ENCODE results near the gene DPM2.

- TF ChIP-seq, protein P1, sequence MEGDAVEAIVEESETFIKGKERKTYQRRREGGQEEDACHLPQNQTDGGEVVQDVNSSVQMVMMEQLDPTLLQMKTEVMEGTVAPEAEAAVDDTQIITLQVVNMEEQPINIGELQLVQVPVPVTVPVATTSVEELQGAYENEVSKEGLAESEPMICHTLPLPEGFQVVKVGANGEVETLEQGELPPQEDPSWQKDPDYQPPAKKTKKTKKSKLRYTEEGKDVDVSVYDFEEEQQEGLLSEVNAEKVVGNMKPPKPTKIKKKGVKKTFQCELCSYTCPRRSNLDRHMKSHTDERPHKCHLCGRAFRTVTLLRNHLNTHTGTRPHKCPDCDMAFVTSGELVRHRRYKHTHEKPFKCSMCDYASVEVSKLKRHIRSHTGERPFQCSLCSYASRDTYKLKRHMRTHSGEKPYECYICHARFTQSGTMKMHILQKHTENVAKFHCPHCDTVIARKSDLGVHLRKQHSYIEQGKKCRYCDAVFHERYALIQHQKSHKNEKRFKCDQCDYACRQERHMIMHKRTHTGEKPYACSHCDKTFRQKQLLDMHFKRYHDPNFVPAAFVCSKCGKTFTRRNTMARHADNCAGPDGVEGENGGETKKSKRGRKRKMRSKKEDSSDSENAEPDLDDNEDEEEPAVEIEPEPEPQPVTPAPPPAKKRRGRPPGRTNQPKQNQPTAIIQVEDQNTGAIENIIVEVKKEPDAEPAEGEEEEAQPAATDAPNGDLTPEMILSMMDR (IDR thresholded peaks at IDR 0.05): no peak
- TF ChIP-seq POLR2A (IDR thresholded peaks at IDR 0.05) (no peak), EP300 (IDR thresholded peaks at IDR 0.05) (no peak), POLR2AphosphoS5 (IDR thresholded peaks at IDR 0.05) (no peak)
Measured at GRCh38 chr9:127908660-127908926, 29.1 kb downstream of the DPM2 start.
